ENCODE measurements around the gene CCK. TPM values are rescaled to one million over a fixed set of nuclear protein-coding genes. Genes with fewer than 3 reads are reported as not detected.

Gene CCK
- total RNA-seq, 1 donor from 2014 or later, result not detected

GRCh38 chr3:42213417-42213816 is 52.6 kb downstream of the CCK start:
- no peaks in the 10 kb centered on the region for H3K27me3 Mint-ChIP-seq (ENCODE audit: low read depth)
- peaks cover 2% of the 10 kb centered on the region for H3K9me3 Mint-ChIP-seq (ENCODE audit: low read depth)
- H3K36me3 Mint-ChIP-seq (ENCODE audit: low read depth), result peaks cover 37% of the 10 kb centered on the region
- H3K4me1 Mint-ChIP-seq (ENCODE audit: low read depth), result peaks cover 28% of the 10 kb centered on the region
- TF ChIP-seq, protein P1, sequence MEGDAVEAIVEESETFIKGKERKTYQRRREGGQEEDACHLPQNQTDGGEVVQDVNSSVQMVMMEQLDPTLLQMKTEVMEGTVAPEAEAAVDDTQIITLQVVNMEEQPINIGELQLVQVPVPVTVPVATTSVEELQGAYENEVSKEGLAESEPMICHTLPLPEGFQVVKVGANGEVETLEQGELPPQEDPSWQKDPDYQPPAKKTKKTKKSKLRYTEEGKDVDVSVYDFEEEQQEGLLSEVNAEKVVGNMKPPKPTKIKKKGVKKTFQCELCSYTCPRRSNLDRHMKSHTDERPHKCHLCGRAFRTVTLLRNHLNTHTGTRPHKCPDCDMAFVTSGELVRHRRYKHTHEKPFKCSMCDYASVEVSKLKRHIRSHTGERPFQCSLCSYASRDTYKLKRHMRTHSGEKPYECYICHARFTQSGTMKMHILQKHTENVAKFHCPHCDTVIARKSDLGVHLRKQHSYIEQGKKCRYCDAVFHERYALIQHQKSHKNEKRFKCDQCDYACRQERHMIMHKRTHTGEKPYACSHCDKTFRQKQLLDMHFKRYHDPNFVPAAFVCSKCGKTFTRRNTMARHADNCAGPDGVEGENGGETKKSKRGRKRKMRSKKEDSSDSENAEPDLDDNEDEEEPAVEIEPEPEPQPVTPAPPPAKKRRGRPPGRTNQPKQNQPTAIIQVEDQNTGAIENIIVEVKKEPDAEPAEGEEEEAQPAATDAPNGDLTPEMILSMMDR (IDR thresholded peaks at IDR 0.05), result no peak
- H3K27ac Mint-ChIP-seq (ENCODE audit: unreplicated experiment), result no peak overlapping the region
- no peak for DNase-seq (ENCODE audit: low spot score)
- no peak overlapping the region for H3K4me3 Mint-ChIP-seq (ENCODE audit: unreplicated experiment)

DNA sequence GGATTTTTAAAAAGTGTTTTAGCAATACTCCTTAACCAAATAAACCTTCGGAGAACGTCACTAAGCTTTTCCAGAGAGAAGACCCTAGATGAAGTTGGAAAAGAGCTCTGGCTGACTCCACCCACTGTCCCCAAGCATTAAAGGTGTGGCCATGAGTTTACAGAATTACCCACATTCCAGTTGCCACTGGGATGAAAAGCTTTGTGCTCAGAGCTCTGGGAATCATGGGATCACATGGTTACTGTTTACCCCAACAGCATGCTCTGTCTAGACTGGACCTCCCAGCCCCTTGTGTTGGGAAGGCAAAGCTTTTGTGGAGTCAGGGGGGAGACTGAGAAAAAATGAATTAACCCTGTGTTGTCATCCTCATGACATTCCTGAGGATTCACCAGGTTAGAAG is 55.3 kb downstream of the CCK start:
- peaks cover 21% of the 10 kb centered on the region for H3K4me1 Mint-ChIP-seq (ENCODE audit: low read depth)
- peaks cover 3% of the 10 kb centered on the region for H3K9me3 Mint-ChIP-seq (ENCODE audit: low read depth)
- no peak for DNase-seq (ENCODE audit: low spot score)
- no peaks in the 10 kb centered on the region for H3K27me3 Mint-ChIP-seq (ENCODE audit: low read depth)
- no peak overlapping the region for H3K27ac Mint-ChIP-seq (ENCODE audit: unreplicated experiment)
- TF ChIP-seq, protein P1 (IDR thresholded peaks at IDR 0.05), result no peak
- H3K36me3 Mint-ChIP-seq (ENCODE audit: low read depth), result peaks cover 42% of the 10 kb centered on the region
- no peak overlapping the region for H3K4me3 Mint-ChIP-seq (ENCODE audit: unreplicated experiment)

GRCh38 chr3:42209917-42210316 is 56.1 kb downstream of the CCK start:
- DNase-seq (ENCODE audit: low spot score), result no peak
- TF ChIP-seq, protein P1 (IDR thresholded peaks at IDR 0.05), result no peak
- H3K36me3 Mint-ChIP-seq (ENCODE audit: low read depth), result peaks cover 40% of the 10 kb centered on the region
- peaks cover 3% of the 10 kb centered on the region for H3K9me3 Mint-ChIP-seq (ENCODE audit: low read depth)
- no peaks in the 10 kb centered on the region for H3K27me3 Mint-ChIP-seq (ENCODE audit: low read depth)
- H3K4me1 Mint-ChIP-seq (ENCODE audit: low read depth), result peaks cover 18% of the 10 kb centered on the region
- no peak overlapping the region for H3K4me3 Mint-ChIP-seq (ENCODE audit: unreplicated experiment)
- no peak overlapping the region for H3K27ac Mint-ChIP-seq (ENCODE audit: unreplicated experiment)

Other genes starting within 250 kb of the CCK start
- 38.1 to 53.7 TPM (median 51.2 TPM) in 3 replicates for gene TRAK1, start 174.8 kb downstream of the CCK start, total RNA-seq
- not detected in 3 replicates for gene LYZL4, start 144.4 kb upstream of the CCK start, total RNA-seq
- gene VIPR1, start 236.5 kb upstream of the CCK start, total RNA-seq, result 5.8 to 17.0 TPM (median 6.1 TPM) in 3 replicates